ENCODE data around the gene TTBK1.

The TTBK1 gene

GRCh38 chr6:43223175-43223574 lies 20.1 kb upstream of the TTBK1 start:
- no peak for DNase-seq (ENCODE audit: low read depth)

DNA sequence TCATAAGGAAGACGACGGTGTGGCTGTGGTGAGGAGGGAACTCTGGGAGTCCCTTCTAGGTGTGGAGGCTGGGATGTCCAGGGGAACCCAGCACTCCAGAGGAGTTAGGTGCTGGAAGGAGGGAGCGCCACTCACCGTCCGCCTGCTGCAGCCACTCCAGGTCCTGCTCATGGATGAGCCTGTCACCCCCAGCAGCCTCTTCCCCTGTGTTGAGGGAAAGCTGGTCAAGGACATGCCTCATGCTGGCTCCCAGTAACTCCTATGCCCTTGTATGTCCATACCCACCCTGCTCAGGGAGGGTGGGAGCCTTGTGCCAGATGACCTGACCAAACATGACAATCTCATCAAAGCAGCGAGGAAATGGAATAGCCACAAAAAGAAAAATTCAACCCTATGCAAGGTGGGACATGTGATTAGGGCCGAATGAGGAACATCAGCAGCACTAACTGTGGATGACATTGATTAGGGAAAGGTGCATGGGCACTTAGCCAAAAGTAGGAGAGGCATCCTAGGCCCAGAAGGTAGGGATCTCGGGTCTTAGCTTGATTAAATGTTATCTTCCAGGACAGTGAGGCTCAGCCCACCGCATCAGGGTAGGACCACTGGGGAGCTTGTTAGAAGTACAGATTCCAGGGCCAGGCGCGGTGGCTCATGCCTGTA lies 17.0 kb upstream of the TTBK1 start:
- no peak for DNase-seq (ENCODE audit: low read depth)

DNA sequence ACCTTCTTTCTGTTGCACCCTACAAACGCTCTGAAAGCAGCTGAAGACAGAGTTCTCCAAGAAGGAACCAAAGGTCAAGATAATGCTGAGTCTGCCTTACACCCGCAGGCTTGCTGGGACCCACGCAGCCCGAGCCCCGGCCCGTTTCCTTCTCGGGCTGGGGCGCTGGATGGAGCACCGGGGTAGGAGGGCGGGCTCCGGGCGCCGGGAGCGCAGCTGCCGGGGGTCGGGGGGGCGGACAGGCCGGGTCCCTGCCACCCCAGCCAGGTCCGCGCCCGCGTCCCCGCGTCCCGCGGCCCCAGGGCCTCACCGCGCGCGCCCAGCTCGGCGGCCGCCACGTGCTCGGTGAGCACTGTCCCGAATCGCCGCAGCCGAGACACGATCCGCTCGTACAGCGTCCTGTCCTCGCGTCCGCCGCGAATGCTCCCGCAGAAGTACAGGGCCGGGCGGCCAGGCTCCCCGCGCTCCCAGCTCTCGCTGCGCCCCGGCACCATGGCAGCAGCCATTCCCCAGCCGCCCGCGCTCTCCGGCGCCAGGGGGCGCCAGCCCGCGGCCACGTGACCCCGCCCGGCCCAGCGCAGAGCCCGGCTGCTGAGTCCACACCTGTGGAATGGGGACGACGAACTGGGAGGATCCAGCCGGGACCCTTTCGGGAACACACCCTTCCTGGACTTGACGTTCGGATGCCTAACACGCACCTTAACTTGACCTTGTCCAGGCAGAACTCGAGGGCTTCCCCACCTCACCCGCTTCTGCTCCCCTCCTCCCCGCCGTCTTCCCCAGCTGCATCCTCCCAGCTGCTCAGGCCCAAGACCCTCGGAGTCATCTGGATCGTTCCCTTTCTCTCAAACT lies 14.1 kb upstream of the TTBK1 start, which contains the start of gene DNPH1:
TSS of gene DNPH1 (minus strand) at position 531 of the 852 bp plus-strand sequence. CDS start at position 506, 25 bp downstream.
- DNase-seq (ENCODE audit: low read depth), result peak; percentile 31

DNA sequence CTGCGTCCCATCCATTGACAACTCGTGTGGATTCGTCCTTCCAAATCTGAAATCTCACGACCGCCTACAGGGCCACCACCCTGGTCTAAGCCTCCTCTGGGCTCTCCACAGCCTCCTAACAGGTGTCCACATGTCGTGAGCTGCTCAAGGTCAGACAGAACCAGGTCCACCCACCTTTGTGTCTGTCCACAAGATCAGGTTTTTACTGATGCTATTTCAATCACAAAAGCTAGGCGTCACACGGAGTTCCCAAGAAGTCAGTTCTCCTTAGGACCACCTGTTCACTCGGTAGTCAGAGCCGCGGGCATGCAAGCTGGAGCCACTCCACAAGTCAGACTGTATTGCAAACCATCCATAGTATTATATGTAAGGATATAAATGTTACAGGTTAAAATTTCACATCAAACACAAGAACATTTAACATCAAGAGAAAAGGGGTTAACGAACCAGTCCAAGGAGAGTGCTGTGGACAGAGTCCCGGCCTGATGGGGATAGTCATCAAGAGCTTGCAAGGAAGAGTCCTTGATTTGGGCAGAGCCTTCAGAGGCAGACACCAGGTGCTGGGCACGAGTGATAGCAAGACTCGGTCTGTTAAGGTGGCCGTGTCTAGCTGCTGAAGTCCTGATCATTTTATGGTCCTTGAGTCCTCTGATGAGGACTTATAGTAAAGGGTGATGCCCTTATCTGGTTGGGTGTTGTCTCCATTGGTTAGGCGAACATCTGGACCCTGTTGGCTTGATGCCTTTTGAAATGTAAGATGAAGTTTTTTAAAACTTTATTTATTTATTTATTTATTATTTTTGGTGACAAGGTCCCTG lies 13.3 kb upstream of the TTBK1 start:
- DNase-seq (ENCODE audit: low read depth), result no peak

GRCh38 chr6:43231053-43231452 lies 12.2 kb upstream of the TTBK1 start:
- no peak for DNase-seq (ENCODE audit: low read depth)

GRCh38 chr6:43231735-43232450 lies 11.4 kb upstream of the TTBK1 start:
- DNase-seq (ENCODE audit: low read depth), result no peak

- DNase-seq (ENCODE audit: low read depth), result no peak
Observed at GRCh38 chr6:43235841-43236240, 7.4 kb upstream of the TTBK1 start.

GRCh38 chr6:43239054-43239453 lies 4.2 kb upstream of the TTBK1 start:
- DNase-seq (ENCODE audit: low read depth), result no peak

DNA sequence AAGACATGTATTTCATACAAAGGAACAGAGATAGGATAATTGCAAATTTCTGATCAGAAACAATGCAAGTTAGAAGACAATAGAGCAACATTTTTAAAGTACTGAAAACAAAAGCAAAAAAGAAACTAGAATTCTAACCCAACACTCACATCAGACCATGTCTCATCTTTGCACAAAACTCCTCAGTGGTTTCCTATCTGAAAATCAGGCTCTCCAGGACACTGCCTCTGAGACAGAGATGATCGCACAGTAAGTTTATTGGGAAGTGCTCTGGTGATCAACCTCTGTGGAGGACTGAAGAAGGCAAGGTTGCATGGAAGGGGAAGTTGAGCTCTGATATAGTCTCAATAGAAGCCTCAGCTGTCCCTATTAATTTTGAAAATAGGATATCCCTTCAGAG lies 2.3 kb upstream of the TTBK1 start:
- no peak for DNase-seq (ENCODE audit: low read depth)

DNA sequence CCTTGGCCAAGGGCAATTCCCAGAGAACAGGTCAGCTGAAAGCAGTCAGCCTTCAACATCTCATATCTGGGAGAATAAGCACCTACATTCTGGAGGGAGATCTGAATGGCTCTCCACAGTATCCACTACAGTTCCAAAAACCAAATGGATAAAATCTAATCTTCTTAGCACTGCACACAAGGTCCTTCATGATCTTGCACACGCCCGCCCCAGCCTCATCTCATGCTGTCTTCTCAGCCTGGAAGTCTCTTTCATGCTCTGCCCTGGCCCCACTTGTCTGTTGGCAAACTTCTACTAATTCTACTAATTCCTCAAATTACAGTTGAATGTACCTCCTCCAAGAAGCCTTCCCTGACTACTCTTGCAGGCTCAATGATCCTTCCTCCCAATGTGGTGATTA lies 1.8 kb upstream of the TTBK1 start:
- no peak for DNase-seq (ENCODE audit: low read depth)

- DNase-seq (ENCODE audit: low read depth), result no peak
Observed at GRCh38 chr6:43243664-43244321, 512 bp downstream of the TTBK1 start.

GRCh38 chr6:43246301-43247113 lies 3.2 kb downstream of the TTBK1 start:
- DNase-seq (ENCODE audit: low read depth), result no peak

DNA sequence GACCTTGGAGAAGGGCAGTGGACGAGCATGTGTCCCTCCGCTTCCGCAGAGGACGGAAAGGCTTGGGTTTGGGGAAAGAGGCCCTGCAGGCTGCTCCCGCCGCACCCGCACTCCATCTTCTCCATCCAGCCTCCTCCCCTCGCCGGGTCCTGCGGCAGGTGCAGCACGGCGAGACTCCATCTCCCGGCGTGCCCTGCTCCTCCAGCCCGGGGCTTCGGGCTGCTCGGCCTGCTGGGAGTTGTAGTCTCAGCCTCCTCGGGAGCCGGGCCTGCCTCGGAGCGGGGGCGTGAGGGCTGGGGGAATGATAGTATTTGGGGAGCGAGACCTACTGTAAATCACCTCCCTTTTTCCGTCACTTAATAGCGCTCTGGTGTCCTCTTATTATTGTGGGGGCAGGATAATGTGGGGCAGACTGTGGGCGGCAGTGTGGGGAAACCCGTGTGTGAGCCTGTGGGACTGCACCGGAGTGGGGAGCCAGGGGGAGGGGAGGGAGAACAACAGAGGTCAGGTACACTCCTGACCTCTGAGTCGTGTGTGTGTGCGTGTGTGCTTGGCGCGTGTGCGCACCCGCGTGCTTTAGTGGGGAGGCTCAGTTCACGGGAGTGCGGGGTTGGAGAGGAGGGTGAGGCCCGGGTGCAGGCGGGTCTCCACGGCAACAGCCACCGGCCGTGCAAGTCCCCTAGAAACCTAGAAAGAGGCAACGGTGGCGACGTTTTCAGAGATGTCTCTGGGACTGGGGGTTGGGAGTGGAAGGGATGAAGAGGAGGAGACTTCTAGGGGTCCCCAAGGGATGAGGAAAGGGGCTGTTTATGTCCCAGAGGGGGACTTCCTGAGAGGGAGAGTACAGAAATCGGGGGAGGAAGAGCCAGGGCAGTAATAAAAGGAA lies 4.1 kb downstream of the TTBK1 start:
- no peak for DNase-seq (ENCODE audit: low read depth)

GRCh38 chr6:43248101-43248500 lies 4.8 kb downstream of the TTBK1 start:
- DNase-seq (ENCODE audit: low read depth), result no peak

GRCh38 chr6:43248791-43249190 lies 5.5 kb downstream of the TTBK1 start:
- no peak for DNase-seq (ENCODE audit: low read depth)

GRCh38 chr6:43250992-43251373 lies 7.7 kb downstream of the TTBK1 start:
- DNase-seq (ENCODE audit: low read depth), result no peak

DNA sequence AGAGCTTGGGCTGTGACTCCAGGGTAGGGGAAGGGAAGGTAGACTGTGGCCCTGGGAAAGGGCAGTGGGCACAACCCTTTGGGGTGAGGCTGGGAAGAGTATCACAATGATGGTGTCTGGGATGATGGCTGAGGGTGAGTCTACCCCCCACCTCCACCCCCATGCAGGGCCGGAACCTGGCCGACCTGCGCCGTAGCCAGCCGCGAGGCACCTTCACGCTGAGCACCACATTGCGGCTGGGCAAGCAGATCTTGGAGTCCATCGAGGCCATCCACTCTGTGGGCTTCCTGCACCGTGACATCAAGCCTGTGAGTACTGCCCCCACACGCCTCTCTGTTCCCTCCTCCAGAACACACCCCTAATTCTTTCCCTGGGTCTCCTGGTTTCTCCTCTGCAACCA lies 10.1 kb downstream of the TTBK1 start:
- no peak for DNase-seq (ENCODE audit: low read depth)

GRCh38 chr6:43254138-43254817 lies 11.0 kb downstream of the TTBK1 start:
- DNase-seq (ENCODE audit: low read depth), result no peak

DNA sequence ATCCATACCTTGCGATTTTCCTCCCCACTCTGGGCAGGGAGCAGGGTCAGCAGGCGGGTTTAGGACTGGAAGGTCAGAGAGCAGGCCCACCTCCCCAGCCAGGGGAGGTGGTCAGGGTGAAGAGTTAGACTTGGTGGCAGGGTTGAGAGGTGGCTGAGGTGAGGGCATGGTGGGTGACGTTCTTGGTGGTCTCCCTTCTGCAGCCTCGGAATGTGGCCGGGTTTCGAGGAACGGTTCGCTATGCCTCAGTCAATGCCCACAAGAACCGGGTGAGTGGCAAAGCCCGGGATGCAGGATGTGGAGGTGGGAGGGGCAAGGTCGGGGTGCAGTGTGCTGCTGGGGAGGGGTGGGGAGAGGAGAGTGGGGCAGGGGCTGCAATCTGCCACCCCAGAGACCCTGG lies 11.6 kb downstream of the TTBK1 start:
- no peak for DNase-seq (ENCODE audit: low read depth)
